Measurements from ENCODE around the gene FARS2.

FARS2 gene

GRCh38 chr6:5331845-5332442, 70.6 kb downstream of the FARS2 start:
- DNase-seq, result no peak

- no peak for DNase-seq
Observed at GRCh38 chr6:5333658-5334057, 72.3 kb downstream of the FARS2 start.

- DNase-seq, result no peak
Observed at GRCh38 chr6:5334341-5334740, 73.0 kb downstream of the FARS2 start.

GRCh38 chr6:5335020-5335419, 73.7 kb downstream of the FARS2 start:
- DNase-seq, result no peak

- DNase-seq, result no peak
Observed at GRCh38 chr6:5337573-5337972, 76.3 kb downstream of the FARS2 start.

GRCh38 chr6:5338177-5338960, 77.1 kb downstream of the FARS2 start:
- DNase-seq, result no peak

GRCh38 chr6:5339786-5340185, 78.5 kb downstream of the FARS2 start:
- no peak for DNase-seq

GRCh38 chr6:5341845-5342244, 80.5 kb downstream of the FARS2 start:
- no peak for DNase-seq

GRCh38 chr6:5343998-5344397, 82.7 kb downstream of the FARS2 start:
- no peak for DNase-seq

- no peak for DNase-seq
Observed at GRCh38 chr6:5345324-5345723, 84.0 kb downstream of the FARS2 start.

GRCh38 chr6:5351552-5352210, 90.4 kb downstream of the FARS2 start:
- no peak for DNase-seq

- no peak for DNase-seq
Observed at GRCh38 chr6:5353971-5354370, 92.7 kb downstream of the FARS2 start.

- DNase-seq, result no peak
Observed at GRCh38 chr6:5357486-5357885, 96.2 kb downstream of the FARS2 start.

- DNase-seq, result no peak
Observed at GRCh38 chr6:5359417-5359816, 98.1 kb downstream of the FARS2 start.

GRCh38 chr6:5361396-5361795, 100.1 kb downstream of the FARS2 start:
- DNase-seq, result no peak

GRCh38 chr6:5365436-5366195, 104.3 kb downstream of the FARS2 start:
- no peak for DNase-seq

- no peak for DNase-seq
Observed at GRCh38 chr6:5366941-5367340, 105.6 kb downstream of the FARS2 start.

GRCh38 chr6:5367510-5367909, 106.2 kb downstream of the FARS2 start:
- DNase-seq, result no peak

GRCh38 chr6:5373430-5373829, 112.1 kb downstream of the FARS2 start:
- no peak for DNase-seq

- no peak for DNase-seq
Observed at GRCh38 chr6:5378331-5378730, 117.0 kb downstream of the FARS2 start.

- DNase-seq, result no peak
Observed at GRCh38 chr6:5379647-5380242, 118.4 kb downstream of the FARS2 start.

GRCh38 chr6:5383856-5384255, 122.5 kb downstream of the FARS2 start:
- DNase-seq, result no peak

- no peak for DNase-seq
Observed at GRCh38 chr6:5384276-5384675, 123.0 kb downstream of the FARS2 start.

All from NCI-H510A (cell line).